ENCODE measurements around the gene LRIT1.

LRIT1 gene

DNA sequence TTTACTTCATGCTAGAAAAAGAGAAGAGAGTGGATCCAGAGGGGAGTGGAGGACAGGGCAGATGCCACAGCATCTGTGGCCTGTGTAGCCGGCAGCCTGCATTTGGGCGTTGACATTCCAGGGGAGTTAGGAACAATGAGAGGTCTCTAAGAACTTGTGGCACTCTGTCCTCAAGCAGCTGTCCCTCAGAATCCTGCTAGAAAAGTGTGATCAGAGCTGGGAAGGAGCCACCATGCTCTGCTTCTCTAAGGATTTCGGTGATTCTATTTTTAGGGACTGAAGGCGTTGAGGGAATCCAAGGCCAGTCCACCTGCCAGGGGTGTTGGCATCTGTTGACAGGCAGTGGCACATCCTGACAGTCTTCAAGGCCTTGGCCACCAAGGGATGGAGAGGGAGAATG lies 23.6 kb downstream of the LRIT1 start:
- DNase-seq (ENCODE audit: insufficient read length, low spot score) (no peak), FAIRE-seq (no peak)

DNA sequence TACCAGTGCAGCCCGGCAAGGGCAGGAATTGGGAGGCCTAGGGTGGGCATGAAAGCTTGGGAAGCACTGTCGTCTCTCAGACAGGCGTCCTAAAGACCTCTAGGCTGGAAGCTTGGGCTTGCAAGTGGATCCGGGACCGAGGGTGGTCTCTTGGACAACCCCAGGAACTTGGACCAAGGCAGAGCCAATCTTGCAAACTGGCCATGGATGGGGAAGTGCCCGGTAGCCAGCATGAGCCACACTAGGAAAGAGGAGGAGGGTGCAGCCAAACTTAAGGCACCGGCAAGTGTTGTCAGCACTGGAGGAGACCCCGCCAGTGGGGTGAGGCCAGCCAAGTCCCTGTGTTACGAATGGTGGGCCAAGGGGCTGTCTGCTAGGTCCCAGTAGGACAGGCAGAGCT lies 24.5 kb downstream of the LRIT1 start:
- FAIRE-seq (no peak), DNase-seq (ENCODE audit: insufficient read length, low spot score) (no peak)

DNA sequence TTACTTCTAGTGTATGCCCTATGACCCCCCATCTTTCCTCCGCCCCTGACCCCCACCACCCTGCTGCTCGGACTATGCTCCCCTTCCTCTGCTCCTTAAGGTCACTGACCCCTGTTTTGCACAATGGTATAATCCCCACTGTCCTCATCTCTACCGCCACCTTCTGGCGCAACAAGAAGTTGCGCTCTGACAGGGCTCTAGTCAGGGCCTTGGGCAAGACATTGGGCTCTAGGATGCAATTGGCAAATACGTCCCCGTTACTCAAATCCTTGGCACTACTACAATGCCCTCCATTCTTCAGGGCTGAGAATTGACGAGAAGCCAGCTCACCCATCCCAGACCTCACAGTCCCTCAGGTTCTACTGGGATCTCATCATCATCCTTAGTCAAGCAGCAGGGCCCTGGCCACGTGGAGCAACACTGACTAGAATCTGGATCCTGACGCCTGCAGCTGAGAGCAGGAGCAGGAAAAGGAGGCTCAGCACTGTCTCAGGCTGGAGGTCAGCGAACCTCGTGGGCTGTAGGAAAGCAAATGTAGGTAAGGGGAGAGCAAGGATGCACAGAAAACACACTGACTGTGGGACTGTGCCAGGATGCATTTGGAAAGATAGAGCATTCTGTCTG lies 26.6 kb downstream of the LRIT1 start:
- peak; percentile 58 for DNase-seq (ENCODE audit: insufficient read length, low spot score)
- peak; percentile 95 for FAIRE-seq

DNA sequence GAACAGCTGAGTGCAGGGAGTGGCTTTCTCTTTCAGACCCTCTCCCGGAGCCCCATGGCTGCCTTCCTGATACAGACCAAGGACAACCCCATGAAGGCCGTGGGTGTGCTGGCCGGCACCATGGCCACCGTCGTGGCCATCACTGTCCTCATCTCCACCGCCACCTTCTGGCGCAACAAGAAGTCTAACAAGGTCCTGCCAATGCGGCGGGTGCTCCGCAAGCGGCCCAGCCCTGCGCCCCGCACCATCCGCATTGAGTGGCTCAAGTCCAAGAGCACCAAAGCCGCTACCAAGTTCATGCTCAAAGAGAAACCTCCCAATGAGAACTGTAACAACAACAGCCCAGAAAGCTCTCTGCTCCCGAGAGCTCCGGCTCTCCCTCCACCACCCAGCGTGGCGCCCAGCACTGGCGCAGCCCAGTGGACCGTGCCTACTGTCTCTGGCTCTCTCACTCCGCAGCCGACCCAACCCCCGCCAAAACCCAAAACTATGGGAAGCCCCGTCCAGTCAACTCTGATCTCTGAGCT lies 27.2 kb downstream of the LRIT1 start:
- no peak for FAIRE-seq

DNA sequence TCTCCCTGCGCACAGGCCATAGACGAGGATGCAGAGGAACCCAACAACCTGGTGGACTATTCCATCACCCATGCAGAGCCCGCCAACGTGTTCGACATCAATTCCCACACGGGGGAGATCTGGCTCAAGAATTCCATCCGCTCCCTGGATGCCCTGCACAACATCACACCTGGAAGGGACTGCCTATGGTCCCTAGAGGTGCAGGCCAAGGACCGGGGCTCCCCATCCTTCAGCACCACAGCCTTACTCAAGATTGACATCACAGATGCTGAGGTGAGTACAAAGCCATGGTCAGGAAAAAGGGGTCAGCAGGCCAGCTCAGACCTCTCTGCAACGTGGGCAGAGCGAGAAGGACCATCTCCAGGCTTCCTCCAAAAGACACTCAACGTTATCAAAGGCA lies 28.3 kb downstream of the LRIT1 start:
- FAIRE-seq, result no peak
- DNase-seq (ENCODE audit: insufficient read length, low spot score), result no peak

More for the DNA sequence above, 27.2 kb downstream of the LRIT1 start:
- DNase-seq (ENCODE audit: insufficient read length, low spot score), result no peak

DNA sequence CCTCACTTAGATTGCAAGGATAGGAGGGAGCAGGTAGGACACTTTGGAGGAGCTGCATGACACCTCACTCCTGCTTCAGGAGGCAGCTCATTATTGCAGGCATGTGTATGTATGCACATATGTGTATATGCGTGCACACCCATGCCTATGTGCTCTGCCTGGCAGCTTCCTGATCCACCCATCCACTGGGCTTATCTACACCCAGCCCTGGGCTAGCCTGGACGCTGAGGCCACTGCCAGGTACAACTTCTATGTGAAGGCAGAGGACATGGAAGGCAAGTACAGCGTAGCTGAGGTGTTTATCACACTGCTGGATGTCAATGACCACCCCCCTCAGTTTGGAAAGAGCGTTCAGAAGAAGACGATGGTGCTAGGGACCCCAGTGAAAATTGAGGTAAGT lies 29.3 kb downstream of the LRIT1 start:
- DNase-seq (ENCODE audit: insufficient read length, low spot score) (no peak), FAIRE-seq (no peak)

DNA sequence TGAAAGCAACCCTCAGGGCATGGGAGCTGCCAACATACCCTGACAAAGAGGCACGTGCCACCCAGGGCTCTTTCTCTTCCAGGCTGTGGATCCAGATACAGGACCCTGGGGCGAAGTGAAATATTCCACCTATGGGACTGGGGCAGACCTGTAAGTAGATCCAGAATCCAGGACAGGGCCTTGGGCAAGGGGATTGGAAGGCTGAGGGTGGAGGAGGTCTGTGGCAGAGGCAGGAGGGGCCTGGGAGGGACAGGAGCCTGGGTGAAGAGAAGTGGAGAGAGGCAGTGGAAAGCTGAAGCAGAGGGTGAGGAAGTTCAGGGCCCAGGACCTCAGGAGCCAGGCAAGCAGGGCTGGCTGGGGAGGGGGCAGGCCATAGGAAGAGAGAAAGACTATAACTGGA lies 29.8 kb downstream of the LRIT1 start:
- FAIRE-seq (no peak), DNase-seq (ENCODE audit: insufficient read length, low spot score) (no peak)

DNA sequence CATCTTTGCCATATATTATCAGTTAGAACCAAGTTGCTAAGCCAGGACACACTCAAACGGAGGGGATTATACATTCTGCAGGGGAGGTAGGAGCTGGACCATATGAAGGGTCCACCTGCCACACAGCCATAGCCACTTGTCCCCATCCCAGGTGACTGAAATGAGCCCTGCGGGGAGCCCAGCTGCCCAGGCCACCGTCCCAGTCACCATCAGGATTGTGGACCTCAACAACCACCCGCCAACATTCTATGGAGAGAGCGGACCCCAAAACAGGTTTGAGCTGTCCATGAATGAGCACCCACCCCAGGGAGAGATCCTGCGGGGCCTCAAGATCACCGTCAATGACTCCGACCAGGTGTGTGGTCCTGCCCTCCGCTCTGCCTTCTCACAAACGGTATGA lies 33.3 kb downstream of the LRIT1 start:
- no peak for FAIRE-seq
- no peak for DNase-seq (ENCODE audit: insufficient read length, low spot score)

DNA sequence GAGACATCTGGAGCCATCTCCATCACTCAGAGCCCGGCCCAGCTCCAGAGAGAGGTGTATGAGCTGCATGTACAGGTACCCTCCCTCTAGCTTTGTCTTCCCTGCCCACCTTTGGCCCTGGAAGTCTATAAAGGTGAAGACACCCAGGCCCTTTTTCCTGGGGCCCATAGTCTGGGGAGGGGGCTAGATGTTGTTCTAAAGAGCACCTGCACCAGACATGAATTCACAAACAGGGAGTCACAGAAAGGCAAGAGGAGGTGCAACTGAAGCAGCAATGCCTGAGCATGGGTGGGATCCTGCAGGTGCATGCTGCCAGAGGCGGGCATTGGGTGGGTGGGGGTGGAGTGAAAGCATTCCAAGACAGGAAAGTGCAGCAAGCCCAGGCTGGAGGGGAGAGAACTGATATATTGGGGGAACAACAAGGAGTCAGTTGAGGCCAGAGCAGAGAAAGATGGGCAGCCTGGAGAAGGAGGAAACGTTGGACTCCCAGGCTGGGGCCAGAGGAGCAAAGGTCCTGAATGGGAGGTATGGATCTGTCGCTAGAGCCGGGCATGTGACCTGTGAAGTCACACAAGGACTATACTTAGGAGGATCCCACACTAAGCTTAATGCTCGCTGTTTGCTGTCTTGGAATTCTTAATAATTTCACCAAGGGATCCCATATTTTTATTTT lies 35.4 kb downstream of the LRIT1 start:
- no peak for DNase-seq (ENCODE audit: insufficient read length, low spot score)
- no peak for FAIRE-seq

DNA sequence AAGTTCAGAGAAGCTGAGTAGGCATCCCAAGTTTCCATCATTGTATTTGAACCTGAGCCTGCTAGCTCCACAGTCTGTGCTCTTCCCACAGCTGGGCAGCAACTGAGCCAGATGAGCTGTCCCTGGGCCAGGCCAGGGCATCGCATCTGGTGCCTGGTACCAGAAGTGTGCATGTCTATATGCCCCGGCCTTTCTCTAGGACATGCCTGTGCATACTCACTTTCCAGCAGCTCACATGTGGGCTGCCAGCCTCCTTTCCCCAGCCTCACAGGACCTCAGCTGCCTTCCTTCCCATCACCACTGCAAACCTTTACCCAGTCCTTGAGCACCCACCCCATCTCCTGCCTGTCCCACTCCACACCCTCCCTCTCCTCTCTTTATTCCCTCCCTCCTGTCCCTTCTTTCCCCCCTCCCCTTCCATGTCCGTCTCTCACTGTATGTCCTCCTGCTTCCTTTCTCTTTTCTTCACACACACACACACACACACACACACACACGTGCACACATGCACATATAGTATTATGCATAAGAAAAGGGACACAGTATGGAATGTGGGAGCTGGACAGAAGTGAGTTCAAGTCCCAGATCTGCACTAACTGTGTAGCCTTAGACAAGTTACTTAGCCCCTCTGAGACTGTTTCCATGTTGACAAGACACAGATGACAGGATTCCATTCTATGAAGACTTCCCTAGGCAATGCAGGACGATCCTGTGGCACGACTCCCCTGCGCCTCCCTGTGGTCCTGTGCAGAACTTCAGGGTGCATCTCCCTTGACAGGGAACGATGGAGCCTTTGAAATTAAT lies 36.1 kb downstream of the LRIT1 start:
- peak; percentile 61 for DNase-seq (ENCODE audit: insufficient read length, low spot score)
- FAIRE-seq, result peak; percentile 84

DNA sequence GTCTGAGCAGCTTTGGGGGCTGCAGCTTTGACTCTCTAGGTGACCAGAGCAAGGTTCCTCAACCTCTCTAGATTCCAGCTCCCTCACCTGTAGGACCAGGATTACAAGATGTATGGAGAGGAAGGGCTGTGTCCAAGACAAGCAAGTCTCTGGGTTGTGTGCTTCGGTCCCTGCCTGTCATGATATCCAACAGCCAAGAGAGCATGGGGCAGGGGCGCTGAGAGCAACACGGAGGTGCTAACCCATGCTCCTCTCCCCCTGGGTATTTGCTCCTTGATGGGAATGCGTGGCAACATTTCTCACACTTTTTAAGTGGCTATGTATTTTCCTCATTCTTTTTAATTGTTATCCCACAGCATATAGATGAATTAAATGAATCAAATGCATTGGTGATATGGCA lies 36.7 kb downstream of the LRIT1 start:
- FAIRE-seq (no peak), DNase-seq (ENCODE audit: insufficient read length, low spot score) (no peak)

DNA sequence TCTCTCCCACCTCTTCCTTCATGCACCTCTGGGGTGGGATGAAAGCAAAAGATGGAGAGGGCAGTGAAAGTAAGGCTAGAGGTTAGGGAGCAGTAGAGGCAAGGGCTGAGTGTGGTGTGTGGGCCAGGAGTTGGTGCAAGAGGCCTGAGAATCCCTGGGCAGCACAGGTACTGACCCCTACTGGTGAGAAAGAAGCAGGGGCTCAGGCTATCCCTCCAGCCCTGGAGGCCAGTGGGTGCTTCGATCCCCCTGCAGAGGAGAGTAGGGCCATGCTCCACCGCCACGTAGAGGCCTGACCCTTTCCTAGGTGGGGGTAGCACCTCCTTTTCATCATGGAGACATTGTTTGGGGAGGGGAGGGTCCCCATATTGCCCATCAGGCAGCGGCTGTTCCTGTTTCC lies 37.2 kb downstream of the LRIT1 start:
- DNase-seq (ENCODE audit: insufficient read length, low spot score), result peak; percentile 68

DNA sequence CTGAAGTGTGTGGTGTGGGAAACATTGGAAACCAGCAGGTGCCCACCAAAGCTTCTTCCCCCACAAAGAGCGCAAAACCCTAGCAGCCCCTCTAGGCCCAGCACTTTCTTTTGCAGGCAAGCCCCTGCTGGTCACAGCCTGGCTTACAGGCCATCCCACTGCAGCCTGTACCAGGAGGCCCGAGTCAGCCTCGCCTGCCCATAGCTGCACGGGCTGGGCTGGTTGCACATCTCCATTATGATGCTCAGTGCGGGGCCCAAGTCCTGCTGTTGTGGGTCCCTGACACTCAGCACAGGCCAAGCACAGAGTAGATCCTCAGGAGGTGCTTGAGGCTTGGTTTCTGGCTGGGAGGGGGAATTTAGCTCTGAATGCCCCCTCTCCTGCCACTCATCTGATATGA lies 39.0 kb downstream of the LRIT1 start:
- FAIRE-seq (no peak), DNase-seq (ENCODE audit: insufficient read length, low spot score) (no peak)

More for the DNA sequence above, 37.2 kb downstream of the LRIT1 start:
- FAIRE-seq, result peak; percentile 47

DNA sequence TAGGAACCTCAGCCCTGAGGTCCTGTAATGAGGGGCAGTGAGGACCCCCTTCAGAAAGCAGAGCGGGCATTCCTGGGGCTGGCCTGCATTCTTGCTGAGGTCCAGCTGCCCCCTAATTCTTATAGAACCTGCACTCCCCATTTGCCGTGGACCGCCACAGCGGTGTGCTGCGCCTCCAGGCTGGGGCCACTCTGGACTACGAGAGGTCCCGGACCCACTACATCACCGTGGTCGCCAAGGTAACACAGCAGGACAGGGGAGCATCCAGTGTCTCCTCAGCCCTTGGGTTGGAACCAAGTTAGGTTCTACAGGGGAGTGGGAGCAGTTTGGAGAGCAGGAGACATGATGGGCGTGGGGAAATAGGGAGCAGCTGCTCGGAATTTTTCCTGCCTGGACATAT lies 39.7 kb downstream of the LRIT1 start:
- DNase-seq (ENCODE audit: insufficient read length, low spot score), result no peak
- no peak for FAIRE-seq

DNA sequence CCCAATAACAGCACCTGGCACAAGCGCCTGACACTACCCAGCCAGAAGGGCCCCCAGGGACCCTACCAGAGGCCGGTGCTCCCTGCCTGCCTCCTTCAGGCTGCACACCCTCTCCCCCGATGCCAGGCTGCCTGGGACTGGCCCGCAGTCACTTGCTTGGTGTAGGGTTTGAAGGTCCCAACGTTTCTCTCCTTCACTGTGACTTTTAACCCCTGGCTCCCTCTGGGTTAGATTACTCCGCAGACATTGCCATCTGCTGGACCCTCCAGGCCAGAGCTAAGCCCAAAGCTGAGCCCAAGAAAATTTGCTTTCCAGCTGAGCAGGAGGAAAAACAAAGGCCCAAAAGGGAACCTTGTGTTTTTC lies 40.1 kb downstream of the LRIT1 start:
- no peak for FAIRE-seq
- no peak for DNase-seq (ENCODE audit: insufficient read length, low spot score)

DNA sequence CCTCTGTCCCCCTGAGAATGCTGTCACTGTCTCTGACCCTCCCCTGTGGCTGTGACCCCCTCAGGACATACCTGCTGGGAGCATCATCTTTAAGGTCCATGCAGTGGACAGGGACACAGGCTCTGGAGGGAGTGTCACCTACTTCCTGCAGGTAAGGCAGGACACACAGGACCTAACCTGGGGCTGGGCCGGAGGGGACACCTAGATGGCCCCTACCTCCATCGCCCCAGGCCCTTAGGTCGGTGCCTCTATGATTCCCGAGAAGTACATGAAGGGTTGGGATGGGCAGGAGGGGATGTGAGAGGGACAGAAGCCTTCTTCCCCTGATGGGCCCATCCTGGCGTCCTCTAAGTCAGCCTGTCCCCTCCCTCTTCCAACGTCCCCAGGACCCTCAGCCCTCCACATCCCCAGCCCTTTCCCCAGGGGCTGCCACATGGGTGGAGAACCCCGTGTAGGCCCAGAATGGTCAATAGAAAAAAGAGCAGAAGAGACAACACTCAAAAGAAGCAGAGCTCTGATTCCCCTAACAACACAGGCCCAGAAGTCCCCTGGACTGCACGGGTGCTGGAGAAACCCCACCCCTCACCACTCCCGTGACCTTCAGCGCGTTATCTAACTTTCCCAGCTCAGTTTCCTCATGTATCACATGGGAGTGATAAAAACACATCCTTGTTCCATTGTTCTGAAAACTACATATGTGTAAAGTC lies 40.7 kb downstream of the LRIT1 start:
- no peak for FAIRE-seq
- no peak for DNase-seq (ENCODE audit: insufficient read length, low spot score)

DNA sequence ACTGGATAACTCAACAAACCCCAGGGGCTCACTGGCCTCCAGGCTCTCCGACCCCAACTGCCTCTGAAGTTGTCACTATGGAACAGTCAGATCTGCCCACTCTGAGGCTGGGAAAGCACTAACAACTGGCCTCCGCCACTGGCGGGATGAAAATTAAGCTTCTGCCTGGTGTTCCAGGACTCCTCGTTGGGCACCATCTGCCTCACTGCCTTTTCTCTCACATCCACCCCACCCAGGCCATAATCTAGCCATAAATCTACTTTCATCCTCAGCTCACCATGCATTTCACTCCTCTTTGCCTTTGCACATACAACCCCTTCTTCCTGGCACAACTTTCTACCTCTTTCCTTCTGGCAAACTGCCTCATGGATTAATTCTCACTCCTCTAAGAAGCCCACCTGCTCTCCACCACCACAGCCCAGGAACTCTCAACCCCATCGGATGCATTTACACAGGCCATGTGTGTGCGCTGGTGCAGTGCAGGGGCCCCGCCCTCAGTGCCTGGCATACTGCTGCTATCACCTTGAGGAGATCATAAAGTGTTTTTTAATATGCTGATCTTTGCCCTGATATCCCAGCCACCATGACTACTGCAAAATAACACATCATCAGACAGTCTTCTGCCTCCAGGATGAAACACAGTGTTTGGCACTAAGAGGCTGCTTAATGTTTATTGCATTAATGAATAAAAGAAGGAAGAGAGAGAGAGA lies 43.0 kb downstream of the LRIT1 start:
- no peak for DNase-seq (ENCODE audit: insufficient read length, low spot score)
- FAIRE-seq, result no peak

DNA sequence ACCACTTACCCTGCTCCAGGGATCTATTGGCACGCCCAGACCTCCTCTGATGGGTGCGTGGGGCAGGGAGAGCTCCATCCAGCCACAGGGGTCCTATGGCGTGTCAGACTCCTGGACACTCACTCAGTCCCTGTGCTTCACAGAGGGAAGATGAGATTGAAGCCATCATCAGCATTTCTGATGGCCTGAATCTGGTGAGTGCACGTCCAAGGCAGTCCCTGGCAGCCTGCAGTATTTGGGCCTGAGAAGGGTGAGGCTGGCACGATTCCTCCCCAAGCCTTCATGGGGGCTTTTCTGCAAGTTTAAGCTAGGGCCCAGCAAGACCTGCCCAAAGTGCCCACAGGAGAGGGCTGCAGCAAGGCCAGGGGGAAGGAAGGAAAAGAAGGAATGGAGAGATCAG lies 43.7 kb downstream of the LRIT1 start:
- DNase-seq (ENCODE audit: insufficient read length, low spot score) (no peak), FAIRE-seq (no peak)

DNA sequence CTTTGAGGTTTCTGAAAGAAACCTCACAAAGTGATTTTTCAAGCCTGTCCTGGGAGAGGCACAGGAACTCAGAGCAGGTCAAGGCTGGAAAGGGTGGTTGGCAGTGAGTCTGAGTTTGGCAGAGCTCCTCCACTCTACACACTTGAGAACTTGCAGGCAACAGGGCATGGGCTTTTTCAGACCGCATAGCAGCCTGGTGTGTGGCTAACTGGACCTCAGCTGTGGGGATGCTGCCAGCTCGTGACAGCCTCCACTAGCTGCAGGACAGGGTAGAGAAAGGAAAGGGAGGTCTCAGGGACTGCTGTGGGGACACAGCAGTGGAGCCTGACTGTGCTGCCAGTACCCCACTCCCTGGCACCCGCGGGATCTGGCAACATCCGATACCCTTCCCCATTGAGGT lies 44.4 kb downstream of the LRIT1 start:
- no peak for DNase-seq (ENCODE audit: insufficient read length, low spot score)
- no peak for FAIRE-seq

DNA sequence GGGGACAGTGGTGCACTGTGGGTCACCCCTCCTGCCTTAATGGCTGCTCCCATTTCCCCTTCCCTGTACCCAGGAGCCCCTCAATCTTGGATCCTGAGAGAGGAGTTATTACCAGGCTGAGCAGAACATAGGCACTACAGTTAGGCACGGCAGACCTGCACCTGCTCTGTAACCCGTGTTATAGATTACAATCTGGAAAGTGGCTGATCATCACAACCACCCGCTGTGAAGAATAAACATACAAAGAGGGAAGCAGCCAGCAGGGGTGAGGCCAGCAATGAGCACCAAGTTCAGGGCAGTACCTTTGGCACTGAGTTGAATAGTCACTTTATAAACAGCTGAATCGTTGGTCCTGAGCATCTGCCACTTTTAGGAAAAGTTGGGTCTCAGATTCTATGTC lies 45.3 kb downstream of the LRIT1 start:
- DNase-seq (ENCODE audit: insufficient read length, low spot score) (no peak), FAIRE-seq (no peak)

Measured in GM19239 (cell line).